HEK293 (cell line): ENCODE results near the gene TM6SF1.

Experiments
- TCF7L2 ChIP-seq: IDR thresholded peaks from 2 replicates; pipeline ENCODE4 v1.6.1; 2011; ENCODE audit warnings: low read depth, mild to moderate bottlenecking, inconsistent platforms, low read length, moderate library complexity, borderline replicate concordance
- ZBTB21 ChIP-seq: fragments of 450-650 bp; formaldehyde crosslinking; IDR thresholded peaks from 2 replicates; pipeline ENCODE4 v1.5.1; 2017; ENCODE audit warnings: missing biosample characterization, missing genetic modification characterization
- ZBTB7A ChIP-seq: fragments of 450-650 bp; formaldehyde crosslinking; IDR thresholded peaks from 2 replicates; pipeline ENCODE4 v1.5.1; 2016; ENCODE audit warnings: low read depth, missing biosample characterization, missing genetic modification characterization
- ZNF221 ChIP-seq: fragments of 450-650 bp; formaldehyde crosslinking; IDR thresholded peaks from 2 replicates; pipeline ENCODE4 v1.5.1; 2017; ENCODE audit warnings: missing biosample characterization, missing genetic modification characterization, borderline replicate concordance
- ZNF362 ChIP-seq: fragments of 450-650 bp; formaldehyde crosslinking; IDR thresholded peaks from 2 replicates; pipeline ENCODE4 v1.5.1; 2016; ENCODE audit warnings: missing biosample characterization, missing genetic modification characterization
- ZNF37A ChIP-seq: fragments of 450-650 bp; IDR thresholded peaks from 2 replicates; pipeline ENCODE4 v1.5.1; 2018; ENCODE audit warnings: missing biosample characterization, missing genetic modification characterization

- TF ChIP-seq ZBTB7A (no peak), ZNF362 (tag by site-specific recombination) (no peak), ZNF37A (tag by site-specific recombination) (no peak), ZNF221 (tag by site-specific recombination) (no peak), TCF7L2 (no peak), ZBTB21 (tag by site-specific recombination) (no peak)
These were observed 8.6 kb downstream of the TM6SF1 start for GRCh38 chr15:83115831-83116565.
